Measurements from ENCODE around the gene CFAP57.

The CFAP57 gene

GRCh38 chr1:43256675-43257570, 84.8 kb downstream of the CFAP57 start:
- DNase-seq = peak; percentile 30

GRCh38 chr1:43258370-43258769, 86.2 kb downstream of the CFAP57 start:
- DNase-seq = peak; percentile 16

- no peak for DNase-seq
These were observed 93.3 kb downstream of the CFAP57 start for GRCh38 chr1:43265431-43265830.

GRCh38 chr1:43266881-43267280, 94.8 kb downstream of the CFAP57 start:
- no peak for DNase-seq

GRCh38 chr1:43267291-43267805, 95.2 kb downstream of the CFAP57 start:
- DNase-seq = no peak

- DNase-seq = no peak
These were observed 95.8 kb downstream of the CFAP57 start for GRCh38 chr1:43267818-43268425.

GRCh38 chr1:43269627-43270375, 97.7 kb downstream of the CFAP57 start, which contains the start of gene TMEM125:
Gene TMEM125 (plus strand): TSS chr1:43269983. CDS start chr1:43272723, 2,740 bp downstream.
- DNase-seq = peak; percentile 30

- peak; percentile 64 for DNase-seq
These were observed 98.4 kb downstream of the CFAP57 start for GRCh38 chr1:43270421-43271095.

GRCh38 chr1:43271186-43272118, 99.3 kb downstream of the CFAP57 start:
- peak; percentile 45 for DNase-seq

GRCh38 chr1:43272161-43272560, 100.0 kb downstream of the CFAP57 start:
- peak; percentile 43 for DNase-seq

GRCh38 chr1:43272576-43273571, 100.7 kb downstream of the CFAP57 start:
- peak; percentile 57 for DNase-seq

- DNase-seq = peak; percentile 16
These were observed 101.6 kb downstream of the CFAP57 start for GRCh38 chr1:43273708-43274107.

GRCh38 chr1:43274125-43274803, 102.1 kb downstream of the CFAP57 start:
- DNase-seq = peak; percentile 64

- peak; percentile 24 for DNase-seq
These were observed 102.7 kb downstream of the CFAP57 start for GRCh38 chr1:43274804-43275180.

GRCh38 chr1:43275826-43276620, 103.9 kb downstream of the CFAP57 start:
- peak; percentile 31 for DNase-seq

GRCh38 chr1:43276673-43277072, 104.5 kb downstream of the CFAP57 start:
- peak; percentile 36 for DNase-seq

- no peak for DNase-seq
These were observed 105.2 kb downstream of the CFAP57 start for GRCh38 chr1:43277116-43277876.

- DNase-seq = no peak
These were observed 107.0 kb downstream of the CFAP57 start for GRCh38 chr1:43279161-43279560.
